GM21723 (cell line): Measurements from ENCODE around the gene MED26.

ENCODE experiments used
- ATAC-seq: cut with Tn5 transposase; IDR thresholded peaks from one replicate; pipeline ENCODE4 v1.9.1; 2021; ENCODE audit warnings: mild to moderate bottlenecking, moderate library complexity; ENCODE audit not compliant: unreplicated experiment

The MED26 gene

DNA sequence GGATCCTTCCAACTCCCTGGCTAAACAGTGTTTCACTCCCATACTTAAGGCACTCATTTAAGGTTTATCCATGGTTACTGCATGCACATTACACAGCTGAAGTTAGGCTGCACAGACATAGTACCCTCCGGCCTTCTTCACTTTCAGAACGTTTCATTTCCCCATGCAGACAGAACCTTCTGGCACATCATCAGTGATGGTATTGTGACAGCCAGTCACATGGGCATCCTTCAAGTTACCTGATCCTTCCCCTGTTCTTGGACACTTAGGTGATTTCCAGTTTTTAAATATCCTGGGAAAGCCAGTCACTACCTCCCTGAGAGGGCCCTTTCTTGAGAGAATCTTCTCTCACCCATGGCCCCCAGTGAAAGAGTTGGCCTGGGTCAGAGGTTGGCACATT is 22.8 kb upstream of the MED26 start:
- ATAC-seq = no peak

DNA sequence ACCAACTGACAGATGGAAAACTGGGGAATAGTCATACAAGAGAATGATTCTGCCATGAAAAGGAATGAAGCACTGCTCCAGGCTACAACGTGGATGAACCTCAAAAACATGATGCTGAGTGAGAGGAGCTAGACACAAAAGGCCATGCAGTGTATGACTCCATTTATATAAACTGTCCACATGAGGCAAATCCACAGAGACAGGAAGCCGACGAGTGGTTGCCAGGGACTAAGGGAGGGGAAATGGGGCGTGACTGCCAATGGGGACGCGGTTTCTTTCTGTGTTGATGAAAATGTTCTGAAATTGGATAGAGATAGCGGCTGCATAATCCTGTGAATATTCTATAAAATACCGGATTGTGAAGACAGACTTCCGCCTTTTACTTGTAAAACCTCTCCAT is 21.7 kb upstream of the MED26 start:
- ATAC-seq = no peak

DNA sequence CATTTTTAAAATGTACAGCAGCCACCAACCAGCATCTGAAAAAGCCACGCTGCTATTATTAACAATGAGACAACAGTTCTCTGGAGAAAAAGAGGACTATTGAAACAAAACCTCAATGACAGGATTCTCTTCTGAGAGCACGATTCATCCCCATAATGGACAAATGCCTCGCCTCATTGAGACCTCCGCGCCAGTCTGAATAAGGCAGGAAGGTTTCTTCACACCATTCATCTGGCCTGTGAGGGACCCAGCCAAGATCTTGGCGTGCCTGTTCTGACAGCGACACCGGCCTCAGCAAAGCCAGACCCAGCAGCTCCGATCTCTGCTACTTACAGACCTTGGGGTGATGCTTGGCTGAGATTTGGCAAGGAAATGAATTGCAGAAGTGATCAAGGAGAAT is 17.1 kb upstream of the MED26 start:
- ATAC-seq = no peak

DNA sequence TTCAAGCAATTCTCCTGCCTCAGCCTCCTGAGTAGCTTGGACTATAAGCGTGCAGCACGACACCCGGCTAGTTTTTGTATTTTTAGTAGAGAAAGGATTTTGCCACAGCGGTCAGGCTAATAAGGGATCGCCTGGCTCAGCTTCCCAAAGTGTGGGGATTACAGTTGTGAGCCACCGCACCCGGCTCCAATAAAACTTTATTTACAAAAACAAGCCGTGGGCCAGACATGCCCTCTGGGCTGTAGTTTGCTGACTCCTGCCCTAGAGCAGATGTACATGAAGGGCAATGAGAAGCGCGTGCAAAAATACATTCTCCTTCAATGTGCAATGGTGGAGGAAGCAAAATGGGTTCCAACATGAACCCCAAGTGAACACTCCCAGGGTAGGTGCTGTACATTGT is 13.7 kb upstream of the MED26 start:
- ATAC-seq = no peak

DNA sequence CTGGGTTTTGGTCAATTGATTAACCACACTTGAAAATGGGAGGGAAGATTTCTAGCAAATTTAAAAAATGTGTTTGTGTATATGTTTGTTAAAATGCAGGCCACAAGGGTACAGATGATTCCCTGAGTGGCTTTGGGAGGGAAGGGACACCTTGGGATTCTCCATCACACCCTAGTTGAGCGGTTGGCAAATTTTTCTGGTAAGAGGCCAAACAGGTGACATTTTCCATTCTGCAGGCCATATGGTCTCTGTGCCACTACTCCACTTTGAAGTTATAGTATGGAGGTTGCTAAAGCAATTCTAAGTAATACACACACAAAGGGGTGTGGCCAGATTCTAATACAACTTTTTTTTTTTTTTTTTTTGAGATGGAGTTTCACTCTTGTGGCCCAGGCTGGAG is 12.9 kb upstream of the MED26 start:
- ATAC-seq = no peak

DNA sequence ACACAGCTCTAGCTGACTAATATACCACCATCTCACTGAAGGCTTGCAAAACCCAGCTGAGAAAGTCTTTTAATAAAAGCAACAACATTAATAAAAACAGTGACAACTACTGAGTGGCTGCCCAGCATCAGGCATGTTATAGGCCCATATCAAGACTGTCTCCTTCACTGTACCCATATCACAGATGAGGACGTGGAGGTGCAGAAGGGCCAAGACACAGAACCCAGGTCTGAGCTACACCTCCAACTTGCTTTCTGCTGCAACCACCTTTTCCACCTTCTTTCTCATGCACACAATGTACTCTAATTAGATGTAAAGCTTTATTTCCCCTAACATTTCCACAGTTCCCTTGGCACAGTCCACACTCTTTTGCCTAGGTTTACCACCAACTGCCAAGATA is 10.7 kb upstream of the MED26 start:
- ATAC-seq = no peak

DNA sequence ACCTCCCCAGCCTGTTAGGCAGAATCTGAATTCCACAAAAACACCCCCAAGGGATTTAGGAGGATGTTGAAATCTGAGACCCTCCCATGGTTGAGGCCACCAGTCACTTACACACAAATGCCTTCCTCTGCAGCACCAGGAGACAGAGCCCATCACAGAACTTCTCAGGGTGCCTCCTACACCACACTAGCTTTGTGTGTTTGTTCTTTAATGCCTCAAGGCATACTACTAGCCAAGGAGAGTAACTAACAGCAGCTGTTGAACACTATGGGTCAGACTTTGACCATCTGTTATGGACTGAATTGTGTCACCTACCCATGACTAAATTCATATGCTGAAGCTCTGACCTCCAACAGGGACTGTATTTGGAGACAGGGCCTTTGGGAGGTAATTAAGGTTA is 9.5 kb upstream of the MED26 start:
- no peak for ATAC-seq

DNA sequence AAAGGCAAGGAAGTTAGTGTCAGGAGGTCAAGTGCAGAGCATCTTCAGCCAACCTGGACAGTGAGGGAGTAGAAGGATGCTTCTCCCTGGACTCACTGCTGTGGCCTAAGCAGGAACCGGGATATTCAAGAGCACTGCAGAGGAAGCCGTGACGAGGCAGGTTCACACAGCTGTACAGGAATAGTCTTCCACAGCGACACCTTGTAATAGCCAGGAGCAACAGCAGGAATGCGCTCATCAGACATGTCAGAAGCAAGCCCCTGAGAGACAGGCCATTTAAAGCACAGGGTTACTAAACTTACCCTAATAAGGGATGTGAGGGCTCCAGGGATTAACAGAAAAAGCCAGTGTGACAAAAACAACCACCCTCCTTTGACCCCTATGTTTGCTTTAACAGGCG is 3.5 kb upstream of the MED26 start:
- no peak for ATAC-seq

DNA sequence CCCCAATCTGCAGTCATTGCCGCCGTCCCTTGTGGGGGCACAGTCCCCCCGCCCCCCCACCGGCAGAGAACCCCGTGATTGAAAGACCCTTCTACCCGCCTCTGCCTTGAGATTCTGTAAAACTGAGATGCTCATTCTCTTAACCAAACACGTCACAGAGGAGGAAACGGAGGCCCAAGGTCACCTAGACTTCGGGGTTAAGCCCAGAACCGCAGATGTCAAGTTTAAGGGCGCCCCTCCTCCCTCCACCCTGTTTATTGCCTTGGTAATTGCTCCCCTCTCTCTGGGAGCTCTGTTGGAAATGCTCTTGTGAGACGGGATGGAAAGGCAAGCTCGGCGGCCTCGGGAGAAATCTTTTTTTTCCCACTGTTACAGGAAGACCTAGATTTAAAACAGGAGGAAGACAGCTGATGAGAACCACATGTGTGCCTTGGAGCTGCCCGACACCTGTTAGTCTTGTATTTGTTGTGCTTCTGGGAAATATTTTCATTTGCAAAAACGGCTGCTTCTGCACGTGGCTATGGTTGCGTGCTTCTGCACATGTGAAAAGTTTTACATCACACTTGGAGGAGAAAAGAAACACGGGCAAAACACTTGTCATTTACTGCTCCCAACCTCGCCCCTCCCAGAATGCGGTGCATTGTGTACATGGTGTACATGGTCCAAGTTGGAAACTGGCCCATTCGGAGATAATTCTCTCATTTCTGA is 1.1 kb upstream of the MED26 start:
- peak; percentile 5 for ATAC-seq

DNA sequence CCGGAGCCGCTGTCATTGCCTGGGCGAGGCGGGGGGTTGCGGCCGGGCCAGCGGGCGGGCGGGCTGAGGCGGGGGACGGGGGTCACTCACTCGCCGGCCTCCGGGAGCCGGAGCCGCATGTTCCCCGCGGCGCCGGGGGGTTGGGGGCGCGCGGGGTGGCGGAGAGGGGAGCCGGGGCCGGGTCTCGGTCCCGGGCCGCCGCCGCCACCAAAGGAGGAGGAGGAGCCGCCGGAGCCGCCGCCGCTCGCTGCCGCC is 149 bp downstream of the MED26 start:
- no peak for ATAC-seq

DNA sequence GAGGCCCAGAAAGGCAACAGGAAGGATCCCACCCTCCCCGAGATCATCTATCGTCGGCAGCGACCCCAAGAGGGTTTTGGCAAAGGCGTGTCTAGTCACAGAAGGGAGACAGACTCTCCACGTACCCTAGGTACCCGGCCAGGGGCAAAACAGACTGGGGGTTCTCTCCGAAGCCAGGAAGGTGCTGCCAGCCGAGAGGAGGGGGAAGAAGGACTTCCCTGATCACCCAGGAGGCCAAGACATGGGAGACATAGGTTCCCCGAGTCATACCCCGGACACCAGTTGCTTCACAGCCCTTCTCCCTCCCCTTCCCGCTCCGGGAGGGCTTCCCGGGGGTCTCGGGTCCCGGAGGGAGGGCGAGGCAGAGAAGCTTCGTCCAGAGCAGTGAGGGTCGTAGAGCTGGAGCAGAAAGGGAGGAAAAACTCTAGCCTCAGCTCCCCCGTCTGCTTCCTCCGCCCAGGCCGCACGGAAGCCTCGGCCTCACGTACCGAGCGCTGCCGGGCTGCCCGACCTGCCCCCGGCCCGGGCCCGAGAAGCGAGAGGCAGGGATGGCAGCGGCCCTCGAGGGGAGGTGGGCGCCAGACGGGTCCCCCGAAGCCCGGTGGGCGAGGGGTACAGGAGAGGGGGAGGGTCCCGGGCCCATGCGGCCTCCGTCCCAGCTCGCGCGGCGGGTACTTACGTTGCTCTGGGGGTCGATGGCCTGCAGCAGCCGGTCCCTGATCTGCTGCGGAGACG is 644 bp downstream of the MED26 start:
- no peak for ATAC-seq

DNA sequence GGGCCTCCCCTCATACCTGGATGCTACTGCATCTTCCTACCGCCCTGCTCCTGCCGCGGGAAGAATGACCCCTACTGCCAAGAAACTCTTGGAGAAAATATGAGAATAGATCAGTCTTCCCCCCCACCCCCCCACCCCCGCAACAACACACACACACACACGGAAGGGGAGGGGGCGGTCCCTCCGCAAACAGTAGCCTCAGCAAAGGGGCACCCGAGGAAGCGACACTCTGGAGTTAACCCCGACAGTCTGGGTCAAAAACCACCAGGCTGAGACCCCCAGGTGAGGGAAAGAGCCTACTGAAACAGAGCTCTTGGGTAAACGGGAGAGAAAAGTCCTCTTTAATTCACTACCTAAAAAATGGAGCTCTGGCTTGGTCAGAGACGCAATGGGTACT is 1.2 kb downstream of the MED26 start:
- ATAC-seq = no peak

DNA sequence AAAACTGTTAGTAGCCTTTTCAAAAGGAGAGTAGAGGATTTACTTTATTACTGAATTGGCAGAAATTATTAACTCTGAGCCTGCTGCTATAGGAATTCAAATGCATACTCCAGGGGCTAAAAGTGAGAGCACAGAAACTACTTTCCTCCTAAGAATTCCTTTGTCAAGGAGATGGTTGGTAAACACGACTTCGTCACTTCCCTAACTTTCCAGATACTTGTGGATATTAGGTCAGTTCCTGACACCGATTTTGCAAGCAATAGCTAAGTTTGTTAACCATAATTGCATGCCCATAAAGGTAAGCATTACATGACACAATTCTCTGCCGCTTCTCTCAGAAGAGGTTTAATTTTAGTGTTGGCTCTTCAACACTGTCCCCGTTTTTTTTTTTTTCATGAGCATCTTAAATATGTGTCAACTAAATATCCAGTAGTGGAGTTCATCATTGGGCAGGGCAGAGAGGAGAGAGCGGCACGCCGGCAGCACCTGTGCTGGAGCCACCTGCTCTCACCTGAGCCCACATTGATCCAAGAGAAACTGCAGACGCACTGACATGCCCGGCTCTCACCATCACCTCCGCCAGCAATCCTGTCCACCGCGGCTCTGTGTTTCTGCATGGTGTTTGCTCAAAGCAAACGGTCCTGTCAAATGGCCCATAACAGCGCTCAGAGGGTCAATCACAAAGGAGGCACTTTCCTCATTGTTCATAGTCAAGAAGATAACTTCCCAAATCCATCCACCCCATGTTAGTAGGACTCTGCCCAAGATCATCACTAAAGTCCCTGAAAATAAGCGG is 2.6 kb downstream of the MED26 start:
- no peak for ATAC-seq

DNA sequence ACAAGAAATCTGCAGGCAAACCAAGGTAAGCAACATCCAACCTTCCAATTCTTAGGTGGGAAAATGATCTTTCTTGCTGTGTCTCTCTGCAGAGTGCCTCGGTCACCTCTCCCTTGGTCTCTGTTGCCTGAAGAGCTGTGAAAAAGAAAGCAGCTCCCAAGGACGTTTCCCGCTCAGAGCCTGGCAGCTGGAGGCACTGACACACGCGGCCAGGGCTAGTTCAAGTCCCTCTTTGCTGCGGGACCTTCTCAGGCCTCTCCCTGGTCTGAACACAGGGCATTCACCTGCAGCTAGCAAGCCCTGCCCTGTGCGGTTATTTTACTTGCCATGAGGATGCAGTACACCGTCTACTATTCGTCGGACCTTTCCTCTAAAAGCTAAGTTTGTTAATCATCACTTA is 3.8 kb downstream of the MED26 start:
- no peak for ATAC-seq

DNA sequence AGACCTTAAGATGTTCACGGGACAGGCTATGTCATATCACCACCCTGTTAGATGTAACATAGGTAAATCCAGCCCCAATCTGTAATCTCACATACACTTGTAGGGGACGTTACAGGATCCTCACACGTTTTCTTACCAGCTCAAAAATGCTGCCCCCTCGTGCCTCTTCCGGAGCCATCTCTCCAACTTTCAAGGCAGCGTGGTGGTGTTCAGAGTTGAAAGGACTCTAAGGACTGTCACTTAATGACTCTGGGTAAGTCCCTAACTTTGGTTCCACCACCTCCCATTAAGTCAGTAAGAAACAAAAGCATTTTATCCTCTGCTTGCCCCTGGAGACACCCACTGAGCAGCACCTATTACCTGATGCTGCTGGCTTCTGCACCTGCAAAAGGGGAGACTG is 4.4 kb downstream of the MED26 start:
- no peak for ATAC-seq

DNA sequence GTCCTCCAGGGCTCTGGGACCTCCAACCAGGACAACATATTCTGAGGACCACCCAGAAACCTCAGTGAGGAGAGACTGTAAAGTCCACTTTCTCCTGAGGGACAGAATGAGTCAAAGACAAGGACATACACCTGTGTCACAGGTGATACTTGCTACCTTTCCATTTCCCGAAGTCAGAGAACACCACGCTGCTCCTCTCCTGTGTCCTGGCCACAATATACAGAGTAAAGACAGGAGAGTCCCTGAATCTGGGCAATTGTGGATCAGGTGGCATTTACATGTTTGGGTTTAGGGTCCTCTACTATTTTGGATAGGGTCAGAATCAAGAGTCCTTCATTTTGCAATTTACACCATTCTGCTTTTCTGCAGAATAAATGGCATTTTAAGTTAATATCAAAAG is 4.9 kb downstream of the MED26 start:
- ATAC-seq = no peak

DNA sequence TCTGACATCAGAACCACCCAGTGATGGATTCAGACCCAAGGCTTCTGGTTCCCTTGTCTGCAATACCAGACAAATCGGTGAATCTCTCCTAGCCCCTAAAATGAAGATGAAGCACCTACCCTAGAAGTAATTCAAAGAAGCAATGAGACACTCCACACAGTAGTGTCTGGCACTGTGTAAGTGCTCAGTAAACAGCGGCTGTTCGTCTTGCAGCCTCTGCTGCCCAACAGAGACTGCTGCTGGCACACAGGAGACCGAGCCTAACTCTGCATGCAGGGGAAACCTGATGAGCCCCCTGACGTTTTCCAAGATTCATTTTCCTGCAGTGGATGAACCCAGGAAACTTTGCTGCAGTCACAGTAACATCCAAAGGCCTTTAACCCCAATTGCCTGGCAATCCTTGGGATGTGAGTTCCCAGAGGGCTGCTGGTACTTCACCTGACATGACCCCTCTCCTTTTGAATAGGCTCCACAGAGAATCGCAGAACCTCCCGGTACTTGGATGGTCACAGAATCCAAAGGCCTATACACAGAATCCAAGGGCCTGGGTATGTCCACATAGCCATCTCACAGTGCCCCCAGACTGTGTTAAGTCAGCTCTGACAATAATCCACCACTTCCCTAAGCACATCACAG is 6.7 kb downstream of the MED26 start:
- no peak for ATAC-seq

DNA sequence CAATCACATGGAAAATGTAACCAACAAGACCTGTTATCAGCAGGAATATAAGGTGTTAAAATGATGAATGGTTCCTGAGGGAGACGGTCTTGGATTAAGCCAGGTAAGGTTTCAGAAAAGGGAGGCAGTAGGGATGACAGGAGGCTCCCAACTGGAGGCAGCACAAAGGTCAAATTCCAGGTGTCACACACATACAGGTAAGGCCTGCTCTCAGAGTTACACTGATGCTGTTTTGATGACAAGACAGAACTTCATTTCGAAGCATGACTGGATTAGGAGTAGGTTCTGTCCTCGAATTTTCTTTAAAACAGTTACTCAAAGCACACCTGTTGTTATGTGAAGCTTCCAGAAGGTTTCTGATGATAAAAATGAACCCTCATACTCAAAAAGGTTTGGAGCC is 7.4 kb downstream of the MED26 start:
- ATAC-seq = no peak

DNA sequence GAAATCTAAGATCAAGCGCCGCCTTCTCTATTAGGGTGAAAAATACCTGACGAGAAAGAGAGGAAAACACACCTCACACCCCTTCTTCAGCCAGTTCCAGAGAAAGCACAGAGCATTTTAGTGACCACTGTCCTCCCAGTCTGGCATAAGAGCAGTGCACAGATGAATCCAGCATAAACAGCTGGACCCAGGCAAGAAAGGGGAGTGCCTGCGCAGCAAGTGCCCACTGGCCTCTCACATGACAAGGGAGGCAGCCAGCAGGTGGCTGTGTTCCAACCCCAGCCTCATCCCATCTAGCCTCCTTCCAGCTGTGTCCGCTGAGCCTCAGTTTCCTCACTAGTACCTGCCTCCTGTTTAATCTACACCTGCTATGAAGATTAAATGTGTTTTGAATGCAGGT is 8.0 kb downstream of the MED26 start:
- ATAC-seq = no peak

DNA sequence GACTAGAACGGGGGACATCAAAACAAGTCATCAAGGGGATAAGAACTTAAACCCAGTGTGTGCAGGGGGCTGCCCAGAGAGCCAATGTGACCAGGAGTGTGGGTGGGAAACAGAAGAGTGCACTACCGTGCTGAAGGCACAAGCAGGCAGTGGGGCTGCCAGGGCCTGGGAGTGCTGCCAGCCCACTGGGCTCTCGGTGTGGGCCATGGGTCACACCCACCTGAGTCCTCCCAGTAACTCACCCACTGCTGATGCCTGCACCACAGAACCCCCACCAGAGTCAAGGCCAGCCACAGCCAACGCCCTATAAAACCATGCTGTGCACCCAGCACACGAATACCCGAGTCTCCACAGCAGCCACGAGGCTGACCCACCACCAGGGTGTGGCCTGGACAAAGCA is 8.5 kb downstream of the MED26 start:
- ATAC-seq = no peak

DNA sequence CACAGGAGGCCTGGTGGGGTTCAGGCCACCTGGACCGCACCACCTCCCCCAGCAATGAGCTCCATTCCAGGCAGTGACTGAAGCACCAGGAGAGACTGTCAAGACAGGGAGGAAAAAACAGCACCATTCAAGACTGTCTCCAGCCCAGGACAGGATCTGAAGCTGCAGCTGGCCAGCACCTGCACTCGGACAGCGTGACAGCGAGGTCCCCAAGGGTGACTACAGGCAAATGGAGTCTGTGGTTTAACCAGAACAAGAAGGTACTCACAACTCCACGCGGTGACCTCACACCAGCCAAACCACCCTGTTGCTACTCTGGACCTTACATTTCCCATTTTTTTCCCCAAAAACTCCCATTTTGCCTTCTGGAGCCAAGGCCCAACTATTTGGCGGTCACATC is 9.8 kb downstream of the MED26 start:
- no peak for ATAC-seq

DNA sequence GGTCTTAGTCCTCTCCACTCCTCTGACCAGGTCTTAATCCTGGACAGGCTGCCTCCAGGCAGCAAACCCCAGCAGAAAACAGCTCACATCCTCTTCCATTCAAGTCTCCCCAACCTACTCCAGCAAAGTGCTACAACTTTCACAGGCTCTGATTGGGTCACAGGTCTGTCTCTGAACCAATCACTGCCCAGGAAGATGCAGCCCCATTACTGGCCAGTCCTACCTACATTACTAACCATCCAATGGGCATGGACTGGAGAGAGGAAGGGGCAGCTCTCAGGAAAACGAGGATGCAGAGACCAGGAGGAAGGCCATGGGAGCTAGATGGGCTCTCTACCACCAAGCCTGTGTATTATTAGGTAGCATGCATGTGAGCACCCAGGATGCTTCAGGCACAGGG is 12.2 kb downstream of the MED26 start:
- no peak for ATAC-seq
